GM19351 (cell line): ENCODE measurements around the gene CHST13.
A peak's percentile ranks its signal among the peaks of the same experiment; 100 is the strongest.

ENCODE experiments used
- ATAC-seq: cut with Tn5 transposase; IDR thresholded peaks from one replicate; pipeline ENCODE4 v1.9.1; 2021; ENCODE audit warnings: mild to moderate bottlenecking, moderate library complexity; ENCODE audit not compliant: unreplicated experiment

Gene CHST13, protein sequence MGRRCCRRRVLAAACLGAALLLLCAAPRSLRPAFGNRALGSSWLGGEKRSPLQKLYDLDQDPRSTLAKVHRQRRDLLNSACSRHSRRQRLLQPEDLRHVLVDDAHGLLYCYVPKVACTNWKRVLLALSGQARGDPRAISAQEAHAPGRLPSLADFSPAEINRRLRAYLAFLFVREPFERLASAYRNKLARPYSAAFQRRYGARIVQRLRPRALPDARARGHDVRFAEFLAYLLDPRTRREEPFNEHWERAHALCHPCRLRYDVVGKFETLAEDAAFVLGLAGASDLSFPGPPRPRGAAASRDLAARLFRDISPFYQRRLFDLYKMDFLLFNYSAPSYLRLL

GRCh38 chr3:126523745-126524428 lies at the start of gene CHST13:
Gene CHST13, plus strand, starts transcription at chr3:126524155. Its CDS starts 178 bp downstream, at chr3:126524333.
- no peak for ATAC-seq

- peak; percentile 29 for ATAC-seq
Observed at GRCh38 chr3:126474498-126475412, 49.2 kb upstream of the CHST13 start.

GRCh38 chr3:126475413-126476114 lies 48.4 kb upstream of the CHST13 start, which contains the start of gene ZXDC:
Gene ZXDC, minus strand, starts transcription at chr3:126475891. Its CDS starts 26 bp downstream, at chr3:126475865.
- peak; percentile 78 for ATAC-seq

- peak; percentile 28 for ATAC-seq
Observed at GRCh38 chr3:126476166-126477060, 47.5 kb upstream of the CHST13 start.

- ATAC-seq = no peak
Observed at GRCh38 chr3:126477061-126477380, 46.9 kb upstream of the CHST13 start.

- ATAC-seq = no peak
Observed at GRCh38 chr3:126478581-126479310, 45.2 kb upstream of the CHST13 start.

DNA sequence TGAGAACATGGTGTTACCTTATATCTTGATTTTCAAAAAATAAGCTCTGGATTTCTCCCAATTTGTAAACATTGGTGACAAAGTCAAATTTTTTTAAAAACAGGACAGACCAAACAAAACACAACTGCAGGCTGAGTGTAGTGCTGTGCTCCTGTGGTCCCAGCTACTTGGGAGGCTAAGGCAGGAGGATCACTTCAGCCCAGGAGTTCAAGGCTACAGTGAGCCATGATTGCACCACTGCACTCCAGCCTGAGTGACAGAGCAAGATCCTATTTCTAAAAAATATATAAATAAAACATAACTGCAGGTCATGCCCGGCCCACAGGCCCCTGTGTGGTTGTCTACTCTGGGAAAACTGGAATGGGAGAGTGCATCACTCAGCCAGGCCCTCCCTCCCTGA lies 44.3 kb upstream of the CHST13 start:
- no peak for ATAC-seq

GRCh38 chr3:126480206-126480605 lies 43.7 kb upstream of the CHST13 start:
- no peak for ATAC-seq

- no peak for ATAC-seq
Observed at GRCh38 chr3:126480861-126481260, 43.1 kb upstream of the CHST13 start.

DNA sequence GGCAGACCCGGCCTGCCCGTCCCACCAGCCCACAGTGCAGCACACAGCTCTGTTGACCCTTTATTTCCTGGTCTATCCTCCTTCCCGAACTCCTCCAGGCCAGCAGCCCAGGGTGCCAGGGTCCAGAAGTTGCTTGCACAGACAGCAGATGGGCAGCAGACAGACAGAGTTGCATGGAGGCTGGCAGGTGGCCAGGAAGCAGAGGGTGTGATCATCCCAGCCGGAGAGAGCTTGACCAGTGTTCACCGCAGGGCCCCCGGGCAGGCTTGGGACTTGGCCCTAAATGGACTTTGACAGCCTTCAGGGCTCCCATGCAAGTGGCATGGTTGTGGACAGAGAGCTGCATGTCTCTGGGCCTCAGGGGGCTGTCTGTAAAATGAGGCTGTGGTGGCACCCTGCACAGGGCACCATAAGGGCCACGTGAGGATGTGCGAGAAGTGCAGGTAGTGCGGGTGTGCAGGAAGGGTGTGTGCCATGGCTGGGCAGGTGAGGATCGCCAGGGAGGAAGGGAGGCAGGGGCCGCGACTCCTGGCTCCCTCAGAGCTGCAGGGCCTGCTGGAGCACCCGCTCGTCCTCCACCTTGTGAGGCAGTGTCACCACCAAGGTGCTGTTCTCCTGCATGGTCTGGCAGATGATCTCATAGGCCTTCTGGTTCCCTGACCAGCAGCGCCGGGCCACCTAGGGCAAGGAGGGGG lies 42.0 kb upstream of the CHST13 start:
- ATAC-seq = no peak

DNA sequence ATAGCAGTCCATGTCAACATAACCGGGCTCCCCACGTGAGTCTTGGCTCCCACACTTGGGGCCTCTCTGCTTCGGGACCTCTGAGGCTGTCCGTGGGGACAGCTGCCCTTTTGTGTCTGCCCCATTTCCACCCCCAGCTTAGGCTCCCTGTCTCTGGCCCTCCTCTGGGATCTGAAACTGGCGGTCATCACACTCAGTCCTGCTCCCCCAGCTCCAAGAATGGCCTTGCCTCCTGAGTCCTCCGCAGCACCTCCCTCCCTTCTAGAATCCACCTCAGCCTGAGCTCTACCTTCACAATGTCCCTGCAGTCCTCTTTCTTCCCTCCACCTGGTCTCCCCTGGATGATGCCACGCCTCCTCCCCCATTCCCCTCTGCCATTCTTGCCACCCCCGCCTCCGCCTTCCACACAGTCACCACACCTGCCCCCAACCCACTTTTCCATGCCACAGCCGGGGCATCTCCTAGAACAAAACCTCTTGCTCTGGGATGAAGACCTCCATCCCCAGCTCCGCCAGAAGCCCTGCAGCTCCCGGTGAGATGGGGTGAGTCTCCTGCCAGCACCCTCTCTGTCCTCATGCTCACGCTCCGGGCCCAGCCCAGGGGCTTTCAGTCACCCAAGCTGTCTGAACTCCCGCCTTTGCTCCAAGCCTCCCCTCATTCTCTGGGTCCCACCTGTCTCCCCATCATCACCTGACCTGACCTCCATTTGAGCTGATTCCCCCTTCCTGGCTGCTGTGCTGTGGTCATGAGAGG lies 41.3 kb upstream of the CHST13 start:
- no peak for ATAC-seq

GRCh38 chr3:126483321-126483761 lies 40.6 kb upstream of the CHST13 start:
- no peak for ATAC-seq

GRCh38 chr3:126484148-126484547 lies 39.8 kb upstream of the CHST13 start:
- no peak for ATAC-seq

- no peak for ATAC-seq
Observed at GRCh38 chr3:126484662-126485061, 39.3 kb upstream of the CHST13 start.

DNA sequence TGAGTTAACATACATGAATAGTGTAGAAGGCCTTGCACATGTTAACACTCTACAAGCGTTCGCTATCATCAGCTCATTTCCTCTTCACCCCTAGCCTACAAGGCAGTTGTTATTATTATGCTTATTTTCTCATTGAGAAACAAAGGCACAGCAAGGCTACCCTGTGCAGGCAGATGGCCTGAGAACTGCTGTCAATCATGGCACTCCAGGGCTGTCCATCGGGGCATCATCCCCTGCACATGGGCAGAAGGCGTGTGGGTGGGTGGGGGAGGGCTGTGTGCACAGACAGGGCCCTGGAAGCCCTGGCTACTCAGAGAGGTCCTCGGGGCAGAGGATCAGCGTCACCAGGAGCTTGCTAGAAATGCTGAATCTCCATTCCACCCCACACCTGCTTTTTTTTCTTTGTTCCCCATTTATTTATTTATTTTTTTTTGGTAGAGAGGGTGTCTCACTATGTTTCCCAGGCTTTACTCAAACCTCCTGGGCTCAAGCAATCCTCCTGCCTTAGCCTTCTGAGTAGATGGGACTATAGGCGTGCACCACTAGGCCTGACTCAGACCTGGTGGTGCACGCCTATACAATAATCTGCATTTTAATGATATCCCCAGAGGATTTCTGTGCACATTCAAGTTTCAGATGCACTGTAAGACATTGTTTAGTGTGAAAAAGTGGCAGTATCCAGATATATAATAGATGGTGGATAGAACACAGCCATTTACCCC lies 38.6 kb upstream of the CHST13 start:
- ATAC-seq = no peak

- ATAC-seq = no peak
Observed at GRCh38 chr3:126485956-126486355, 38.0 kb upstream of the CHST13 start.

- ATAC-seq = no peak
Observed at GRCh38 chr3:126486360-126486847, 37.6 kb upstream of the CHST13 start.
